Stimulated activated CD8-positive, alpha-beta memory T cell treated with anti-CD3 and anti-CD28 coated beads, Interleukin-12 subunit alpha, Interleukin-12 subunit beta, amount 100 ng/mL, for 24 hours (primary cell): ENCODE measurements around the gene HPD.
A peak's percentile ranks its signal among the peaks of the same experiment; 100 is the strongest.

Experiments
- DNase-seq: peaks from one replicate; pipeline ENCODE4 v3.0.0-alpha.2; 2020; ENCODE audit errors: extremely low read depth

The HPD gene

DNA sequence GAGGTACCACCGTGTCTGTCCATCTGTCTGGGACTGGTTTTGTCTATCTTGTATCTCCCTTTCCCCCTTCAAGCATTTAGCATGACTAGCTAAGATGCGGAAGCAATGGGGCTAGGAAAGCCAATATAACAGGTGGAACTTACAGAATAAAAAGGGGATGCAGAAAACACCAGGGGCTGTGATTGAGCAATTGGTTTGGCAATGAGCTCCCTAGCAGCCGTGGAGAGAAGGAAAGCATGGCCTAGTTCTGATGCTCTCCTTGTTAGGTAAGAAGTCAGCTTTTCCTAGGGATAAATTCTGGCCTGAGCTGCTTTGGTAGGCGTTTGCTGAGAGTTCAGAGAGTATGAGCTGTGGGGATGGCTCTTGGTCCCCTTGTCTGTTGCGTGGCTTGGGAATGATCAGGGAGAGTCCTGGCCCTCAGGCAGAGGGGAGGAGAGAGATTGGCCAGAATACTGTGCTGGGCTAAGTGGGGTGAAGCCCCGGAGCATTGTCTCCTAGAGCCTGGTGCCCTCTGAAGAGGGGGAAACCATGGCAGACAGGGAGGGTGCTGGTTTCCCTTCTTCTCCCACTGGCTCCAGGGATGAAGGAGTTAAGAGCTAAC lies 47.7 kb downstream of the HPD start:
- no peak for DNase-seq

DNA sequence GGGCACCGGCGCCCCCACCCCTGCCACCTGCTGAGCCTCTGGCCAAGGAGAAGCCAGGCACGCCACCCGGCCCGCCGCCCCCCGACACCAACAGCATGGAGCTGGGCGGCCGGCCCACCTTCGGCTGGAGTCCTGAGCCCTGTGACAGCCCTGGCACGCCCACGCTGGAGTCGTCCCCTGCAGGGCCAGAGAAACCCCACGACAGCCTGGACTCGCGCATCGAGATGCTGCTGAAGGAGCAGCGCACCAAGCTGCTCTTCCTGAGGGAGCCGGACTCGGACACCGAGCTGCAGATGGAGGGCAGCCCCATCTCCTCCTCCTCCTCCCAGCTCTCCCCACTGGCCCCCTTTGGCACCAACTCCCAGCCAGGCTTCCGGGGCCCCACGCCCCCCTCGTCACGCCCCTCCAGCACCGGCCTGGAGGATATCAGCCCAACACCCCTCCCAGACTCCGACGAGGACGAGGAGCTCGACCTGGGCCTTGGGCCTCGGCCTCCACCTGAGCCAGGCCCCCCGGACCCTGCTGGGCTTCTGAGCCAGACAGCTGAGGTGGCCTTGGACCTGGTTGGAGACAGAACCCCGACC lies 48.3 kb downstream of the HPD start:
- no peak for DNase-seq

DNA sequence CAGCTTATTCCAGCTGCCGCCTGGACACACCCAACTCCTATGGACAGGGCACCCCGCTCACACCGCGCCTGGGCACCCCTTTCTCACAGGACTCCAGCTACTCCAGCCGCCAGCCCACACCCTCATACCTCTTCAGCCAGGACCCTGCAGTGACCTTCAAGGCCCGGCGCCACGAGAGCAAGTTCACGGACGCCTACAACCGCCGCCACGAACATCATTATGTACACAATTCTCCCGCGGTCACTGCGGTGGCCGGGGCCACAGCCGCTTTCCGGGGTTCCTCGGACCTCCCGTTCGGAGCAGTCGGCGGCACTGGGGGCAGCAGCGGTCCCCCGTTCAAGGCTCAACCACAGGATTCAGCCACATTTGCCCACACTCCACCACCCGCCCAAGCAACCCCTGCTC lies 48.9 kb downstream of the HPD start:
- no peak for DNase-seq

DNA sequence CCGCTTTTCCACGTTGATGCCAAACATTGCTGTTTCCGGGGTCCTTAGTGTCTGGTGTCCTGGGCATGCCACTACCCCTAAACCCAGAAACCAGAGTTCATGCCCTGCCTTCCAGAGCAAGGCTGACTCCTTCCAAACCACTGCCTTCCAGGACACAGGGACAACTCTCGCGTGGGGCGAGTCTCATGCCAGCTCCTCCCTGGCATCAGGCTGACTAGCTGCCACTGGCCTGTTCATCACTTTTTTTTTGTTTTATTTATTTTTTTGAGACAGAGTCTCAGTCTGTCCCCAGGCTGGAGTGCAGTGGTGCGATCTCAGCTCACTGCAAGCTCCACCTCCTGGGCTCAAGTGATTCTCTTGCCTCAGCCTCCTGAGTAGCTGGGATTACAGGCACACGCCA lies 50.0 kb downstream of the HPD start:
- no peak for DNase-seq

DNA sequence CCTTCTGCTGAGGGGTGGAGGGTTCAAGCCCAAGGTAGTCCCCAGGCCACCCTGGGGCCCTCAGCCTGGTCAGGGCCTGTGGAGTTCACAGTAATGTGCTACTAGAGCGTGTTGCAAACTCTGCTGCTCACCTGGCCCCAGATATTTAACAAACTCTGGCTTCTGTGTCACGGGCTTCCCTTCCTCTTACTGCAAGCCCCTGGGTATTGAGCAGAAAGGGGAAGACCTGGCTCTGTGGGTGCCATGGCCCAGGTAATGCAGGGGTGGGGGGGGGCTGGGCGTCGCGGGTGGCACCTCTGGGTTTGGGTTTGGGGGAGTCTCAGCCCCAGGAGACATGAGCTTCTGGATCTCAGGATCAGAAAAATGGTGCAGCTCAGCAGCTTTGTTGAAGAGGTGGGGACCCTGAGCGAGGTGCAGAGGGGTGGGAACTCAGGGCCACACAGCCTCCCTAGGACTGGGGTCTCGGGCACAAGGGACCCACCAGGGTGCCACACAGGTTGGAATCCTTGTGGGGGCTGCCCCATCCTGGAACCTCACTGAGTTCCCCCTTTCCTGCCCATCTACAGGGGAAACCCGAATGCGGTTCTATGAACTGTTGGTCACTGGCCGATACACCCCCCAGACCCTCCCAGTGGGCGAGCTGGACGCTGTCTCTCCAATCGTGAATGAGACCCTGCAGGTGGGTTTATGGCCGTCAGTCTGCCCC lies 50.9 kb downstream of the HPD start:
- no peak for DNase-seq

DNA sequence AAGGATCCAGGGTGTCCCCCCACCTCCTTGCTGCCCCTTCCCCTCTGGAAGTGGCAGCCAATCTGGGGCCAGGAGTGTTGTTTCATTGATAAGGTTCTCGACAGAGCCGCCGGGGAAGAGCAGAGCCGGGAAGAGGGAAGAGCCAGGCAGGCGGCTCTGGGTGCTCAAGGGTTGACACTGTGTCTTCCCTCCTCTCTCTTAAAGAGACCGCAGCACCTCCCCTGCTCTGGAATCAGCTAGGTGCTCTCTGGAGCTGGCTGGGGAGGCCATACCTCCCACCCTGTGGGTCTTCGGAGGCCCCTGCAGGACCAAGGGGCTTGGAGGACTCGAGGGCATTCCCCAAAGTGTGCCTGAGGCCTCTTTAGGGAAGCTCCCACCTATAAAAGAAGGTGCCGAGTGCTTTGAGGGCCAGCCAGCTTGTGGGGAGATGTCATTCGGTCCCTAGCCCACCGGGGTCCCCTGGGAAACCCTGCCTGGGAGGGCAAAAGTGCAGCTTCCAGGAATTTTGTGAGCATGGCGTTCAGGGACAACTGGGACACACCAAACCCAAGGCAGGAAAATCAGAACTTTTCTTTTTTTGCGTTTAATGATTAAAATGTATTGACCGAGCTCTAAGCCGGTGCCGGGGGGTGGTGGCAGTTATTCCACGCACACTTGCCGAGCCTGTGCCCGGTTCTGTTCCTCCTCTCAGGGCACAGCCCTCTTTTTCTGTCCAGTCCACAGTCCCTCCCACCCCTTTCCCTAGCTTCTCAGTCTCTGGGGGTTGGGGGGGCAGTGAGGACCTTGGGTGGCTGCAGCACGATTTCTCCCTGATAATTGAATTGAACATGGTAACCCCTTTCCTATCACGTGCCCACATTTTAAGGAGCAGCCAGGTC lies 51.9 kb downstream of the HPD start:
- DNase-seq, result no peak

- no peak for DNase-seq
Measured at GRCh38 chr12:121806009-121806545, 52.6 kb downstream of the HPD start.

GRCh38 chr12:121805171-121806008 lies 53.3 kb downstream of the HPD start:
- DNase-seq, result no peak

GRCh38 chr12:121804417-121805111 lies 54.1 kb downstream of the HPD start:
- DNase-seq, result no peak

- no peak for DNase-seq
Measured at GRCh38 chr12:121803861-121804416, 54.7 kb downstream of the HPD start, which contains the start of gene SETD1B. Gene SETD1B, plus strand, starts transcription at chr12:121804009. Its CDS starts 729 bp downstream, at chr12:121804738.

DNA sequence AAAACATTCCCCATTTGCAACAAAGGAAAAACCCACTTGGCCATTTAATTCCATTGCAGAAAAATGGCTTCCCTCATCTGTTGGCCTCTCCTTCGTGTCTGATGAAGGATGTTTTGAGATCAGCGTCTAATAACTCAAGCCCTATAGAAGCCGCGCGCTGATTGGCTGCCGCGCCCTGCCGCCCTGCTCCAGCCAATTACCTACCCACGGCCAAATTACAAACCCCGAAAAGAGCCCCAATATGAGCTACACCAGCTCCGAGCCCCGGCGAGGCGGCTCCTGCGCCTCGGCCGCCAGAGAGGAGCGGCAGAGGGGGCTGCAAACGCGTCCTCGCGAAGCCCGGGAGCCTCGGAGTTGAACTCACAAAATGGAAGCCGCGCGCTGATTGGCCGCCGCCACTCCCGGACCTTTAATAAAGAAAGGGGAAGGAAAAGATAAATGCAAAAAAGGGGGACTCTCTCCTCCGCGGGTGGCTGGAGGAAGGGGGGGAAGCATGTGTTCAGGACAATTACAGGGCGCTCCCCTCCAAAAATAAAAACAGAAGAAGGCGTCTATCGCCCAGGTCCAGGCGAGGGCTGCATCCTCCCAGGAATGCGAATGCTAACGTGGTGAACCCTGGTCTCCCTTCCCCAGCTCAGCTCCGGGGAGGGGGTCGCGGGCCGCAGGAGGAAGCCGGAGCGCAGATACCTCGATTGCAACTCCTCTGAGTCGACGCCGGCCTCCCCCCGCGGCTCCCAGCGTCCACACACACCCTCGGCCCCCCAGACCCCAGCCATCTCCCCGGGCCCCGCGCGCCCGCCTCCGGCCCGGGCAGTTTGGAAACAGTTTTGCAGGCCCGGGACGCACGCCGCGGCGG lies 55.6 kb downstream of the HPD start:
- DNase-seq, result peak; percentile 73

DNA sequence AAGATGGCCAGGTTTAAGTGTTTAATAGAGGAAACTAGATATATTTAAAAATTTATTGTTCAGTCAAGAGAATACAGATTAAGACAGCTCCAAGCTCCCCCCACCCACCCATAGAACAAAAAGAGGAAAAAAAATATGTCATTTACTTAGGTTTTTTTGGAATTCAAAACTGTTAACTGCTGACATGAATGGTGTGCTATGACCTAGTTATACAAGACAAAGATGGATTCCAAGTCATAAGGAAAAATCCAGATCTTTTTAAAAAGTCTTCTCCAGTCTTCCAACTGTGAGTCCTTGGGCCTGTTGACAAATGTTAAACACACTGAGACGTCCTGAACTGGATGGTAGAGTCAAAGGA lies 56.2 kb downstream of the HPD start:
- DNase-seq, result no peak

GRCh38 chr12:121801595-121802484 lies 56.8 kb downstream of the HPD start:
- no peak for DNase-seq

GRCh38 chr12:121800694-121801594 lies 57.7 kb downstream of the HPD start:
- DNase-seq, result no peak

- no peak for DNase-seq
Measured at GRCh38 chr12:121799842-121800693, 58.6 kb downstream of the HPD start.

- DNase-seq, result no peak
Measured at GRCh38 chr12:121799156-121799841, 59.4 kb downstream of the HPD start.
